Subcutaneous adipose tissue (tissue), 4 donors: ENCODE results near the gene SPATA33. TPM values are rescaled to one million over a fixed set of nuclear protein-coding genes. Genes with fewer than 3 reads are reported as not detected.

ENCODE experiments used
- total RNA-seq, 4 donors: library from RNA; depleted of rRNA; stranded (reverse); fragments of >200 nt; gene quantifications; one replicate each; pipeline ENCODE4 v1.1.0, GENCODE V29; 2016
- TF ChIP-seq, protein P1 (sequence below): fragments of 450-650 bp; IDR thresholded peaks from one replicate; pipeline ENCODE4 v1.5.1; 2016; ENCODE audit warnings: low read depth, mild to moderate bottlenecking, control low read depth, antibody characterized with exemption, moderate library complexity

Gene SPATA33
- total RNA-seq, 4 donors from 2014 or later: 2.5 to 7.0 (median 5.4) TPM

DNA sequence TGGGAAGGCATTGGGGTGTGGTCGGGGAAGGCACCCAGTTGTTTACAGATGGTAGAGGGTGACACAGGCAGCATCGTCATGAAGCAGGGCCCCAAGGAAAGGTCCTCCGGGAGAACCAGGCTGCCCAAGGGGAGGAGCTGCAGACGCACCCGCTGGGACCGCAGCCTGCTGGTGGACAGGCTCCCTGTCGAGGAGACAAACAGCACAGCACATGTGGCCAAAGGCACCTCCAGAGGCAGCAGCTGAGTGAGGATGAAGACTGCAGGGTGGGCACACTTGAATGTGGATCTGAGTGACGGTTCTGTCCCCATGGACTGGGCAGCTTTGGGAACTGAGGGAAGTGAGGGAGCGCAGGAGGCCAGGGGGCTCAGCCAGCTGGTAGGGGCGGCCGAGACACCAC is 12.5 kb upstream of the SPATA33 start:
- TF ChIP-seq, protein P1, sequence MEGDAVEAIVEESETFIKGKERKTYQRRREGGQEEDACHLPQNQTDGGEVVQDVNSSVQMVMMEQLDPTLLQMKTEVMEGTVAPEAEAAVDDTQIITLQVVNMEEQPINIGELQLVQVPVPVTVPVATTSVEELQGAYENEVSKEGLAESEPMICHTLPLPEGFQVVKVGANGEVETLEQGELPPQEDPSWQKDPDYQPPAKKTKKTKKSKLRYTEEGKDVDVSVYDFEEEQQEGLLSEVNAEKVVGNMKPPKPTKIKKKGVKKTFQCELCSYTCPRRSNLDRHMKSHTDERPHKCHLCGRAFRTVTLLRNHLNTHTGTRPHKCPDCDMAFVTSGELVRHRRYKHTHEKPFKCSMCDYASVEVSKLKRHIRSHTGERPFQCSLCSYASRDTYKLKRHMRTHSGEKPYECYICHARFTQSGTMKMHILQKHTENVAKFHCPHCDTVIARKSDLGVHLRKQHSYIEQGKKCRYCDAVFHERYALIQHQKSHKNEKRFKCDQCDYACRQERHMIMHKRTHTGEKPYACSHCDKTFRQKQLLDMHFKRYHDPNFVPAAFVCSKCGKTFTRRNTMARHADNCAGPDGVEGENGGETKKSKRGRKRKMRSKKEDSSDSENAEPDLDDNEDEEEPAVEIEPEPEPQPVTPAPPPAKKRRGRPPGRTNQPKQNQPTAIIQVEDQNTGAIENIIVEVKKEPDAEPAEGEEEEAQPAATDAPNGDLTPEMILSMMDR: no peak

DNA sequence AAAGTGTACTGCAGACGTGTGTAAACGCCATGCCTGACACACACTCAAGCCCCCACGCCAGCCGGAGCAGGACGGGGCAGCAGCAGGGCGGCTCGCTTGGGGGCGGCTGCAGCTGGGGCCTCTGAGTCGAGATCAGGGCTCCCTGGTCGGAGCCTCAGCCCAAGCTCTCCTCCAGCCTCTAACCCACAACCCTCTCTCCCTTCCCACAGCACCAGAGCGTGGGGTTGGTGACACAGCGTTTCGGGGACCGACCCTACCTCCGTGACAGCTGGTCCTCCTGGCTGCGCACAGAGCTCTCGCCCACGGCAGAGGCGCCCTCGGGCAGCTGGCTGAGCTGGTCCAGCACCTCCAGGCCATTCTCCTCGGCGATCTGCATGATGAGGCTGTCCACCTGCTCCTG is 11.4 kb upstream of the SPATA33 start:
- TF ChIP-seq, protein P1: no peak

DNA sequence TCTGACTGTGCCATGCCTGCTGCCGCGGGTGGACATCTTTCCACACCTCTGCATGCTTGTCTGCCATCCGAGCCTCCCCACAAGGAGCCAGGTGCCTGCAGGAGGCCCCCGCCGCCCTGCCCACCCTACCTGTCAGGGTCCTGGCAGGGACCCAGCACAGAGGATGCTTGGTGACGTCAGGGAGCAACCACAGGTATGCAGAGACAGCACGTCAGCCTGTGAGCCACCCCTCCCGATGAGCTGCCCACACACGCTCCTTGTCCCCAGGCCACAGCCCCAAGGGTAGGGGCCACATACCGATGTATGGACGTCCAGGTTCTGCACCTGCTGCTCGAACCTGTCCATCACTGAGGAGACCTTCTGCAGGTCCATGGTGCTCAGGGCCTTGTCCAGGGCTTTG is 10.7 kb upstream of the SPATA33 start:
- TF ChIP-seq, protein P1: no peak

DNA sequence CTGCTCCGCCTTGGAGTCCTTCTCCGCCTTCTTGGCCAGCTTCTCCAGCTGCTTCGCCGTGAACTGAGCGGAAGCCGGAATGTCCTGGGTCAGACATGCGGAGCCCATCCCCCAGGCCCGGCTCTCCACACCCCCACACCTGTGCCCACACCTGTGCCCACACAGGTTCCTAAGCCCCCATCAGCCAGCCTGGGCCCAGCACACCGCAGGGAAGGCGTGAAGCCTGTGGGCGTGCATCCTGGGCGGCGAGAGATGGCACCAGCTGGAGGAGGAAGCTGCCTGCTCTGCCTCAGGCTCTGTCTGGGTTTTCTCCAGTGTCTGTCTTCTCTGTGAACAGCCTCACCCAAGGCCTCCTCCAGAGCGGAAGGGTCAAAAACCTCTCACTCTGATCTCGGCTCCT is 6.1 kb upstream of the SPATA33 start:
- TF ChIP-seq, protein P1: no peak

DNA sequence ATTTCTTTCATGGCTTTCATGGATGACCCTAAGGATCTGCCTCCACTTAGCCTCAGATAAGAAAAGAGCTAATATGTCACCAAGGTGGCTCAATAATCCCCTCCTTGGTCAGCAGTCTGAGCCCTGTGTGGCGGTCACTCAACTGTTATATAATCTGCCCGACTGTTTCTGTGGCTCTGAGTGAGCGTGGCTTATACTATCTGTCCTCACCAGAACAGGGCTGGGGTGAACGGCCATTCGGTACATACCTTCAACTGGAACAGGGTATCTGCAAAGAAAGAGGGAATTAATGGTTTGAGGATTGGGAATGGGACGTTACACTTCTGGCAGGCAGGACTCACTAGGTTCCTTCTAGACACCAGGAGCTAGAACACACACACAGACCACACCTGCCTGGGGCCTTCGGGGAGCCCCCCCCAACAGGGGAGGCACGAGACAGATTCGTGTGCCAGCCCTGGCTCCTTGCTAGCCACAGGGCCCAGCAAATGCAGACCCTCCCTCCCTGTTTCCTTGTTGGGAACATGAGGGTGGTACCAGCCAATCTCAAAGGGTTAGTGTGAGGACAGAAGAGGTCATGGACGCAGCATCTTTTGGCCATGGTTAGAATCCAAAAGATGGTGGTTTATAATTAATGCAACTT is 3.9 kb upstream of the SPATA33 start:
- TF ChIP-seq, protein P1: no peak

DNA sequence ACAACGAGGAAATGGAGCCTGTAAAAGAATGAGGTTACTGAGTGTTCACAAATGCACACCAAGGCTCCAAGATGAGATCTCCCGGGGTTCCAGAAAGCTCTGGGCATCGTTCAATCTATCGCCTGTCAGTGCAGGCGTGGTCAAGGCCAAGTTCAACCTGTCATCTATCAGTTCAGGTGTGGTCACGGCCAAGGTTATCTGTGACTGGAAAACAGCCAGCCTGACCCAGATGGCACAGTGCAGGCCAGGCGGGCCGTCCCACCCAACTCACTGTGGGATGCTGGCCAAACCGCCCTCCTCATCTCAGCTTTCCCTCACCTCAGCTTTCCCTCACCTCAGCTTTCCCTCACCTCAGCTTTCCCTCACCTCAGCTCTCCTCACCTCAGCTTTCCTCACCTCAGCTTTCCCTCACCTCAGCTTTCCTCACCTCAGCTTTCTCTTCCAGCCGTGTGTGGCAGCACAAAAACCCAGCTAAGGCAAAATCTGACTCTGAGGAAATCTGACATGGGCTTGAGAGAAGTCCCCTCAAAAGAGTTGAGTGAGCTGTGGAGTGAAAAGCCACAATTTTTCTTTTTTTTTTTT is 2.5 kb upstream of the SPATA33 start:
- TF ChIP-seq, protein P1: no peak

DNA sequence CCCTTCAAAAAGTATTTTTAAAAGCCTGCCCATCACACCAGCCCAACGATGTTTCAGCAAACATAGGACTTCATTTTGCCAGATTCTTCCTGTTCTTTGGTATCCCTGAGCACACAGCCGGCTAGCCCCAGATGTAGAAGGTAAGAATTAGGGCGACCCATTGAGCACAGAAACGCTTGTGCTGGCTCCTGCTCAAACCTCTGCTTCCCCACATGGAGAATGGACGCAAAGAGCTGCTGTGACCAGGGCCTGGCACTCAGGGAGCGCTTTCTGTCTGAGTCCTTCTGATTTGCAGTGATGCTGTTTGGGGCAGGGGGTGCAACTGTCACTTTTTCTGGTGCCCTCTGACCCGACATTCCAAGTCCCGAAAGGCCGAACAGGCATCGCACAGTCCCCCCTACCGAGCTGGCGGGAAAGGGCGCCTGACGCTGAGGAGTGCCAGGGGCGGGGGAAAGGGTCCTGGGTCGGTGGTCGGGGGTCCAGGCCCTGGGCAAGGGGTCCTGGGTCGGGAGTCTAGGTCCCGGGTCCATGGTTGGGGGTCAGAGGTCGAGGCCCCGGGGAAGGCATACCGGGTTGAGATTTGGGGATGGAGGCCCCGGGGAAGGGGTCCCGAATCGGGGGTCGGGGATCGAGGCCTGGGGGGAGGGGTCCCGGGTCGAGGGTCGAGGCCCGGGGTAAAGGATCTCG is 1.1 kb upstream of the SPATA33 start:
- TF ChIP-seq, protein P1: no peak
